ENCODE data around the gene GATAD1. TPM values are rescaled to one million over a fixed set of nuclear protein-coding genes. Genes with fewer than 3 reads are reported as not detected.
"Not testable (repeated sequence)": the region's sequence is repeated elsewhere in the genome, so short reads cannot be mapped to it uniquely, and the experiment has no call there.

The GATAD1 gene
- total and polyA plus RNA-seq, 10 of the 15 experiments (the other 5 are each of a cell fraction or from before 2014, with no cell fraction given) = 5.5 to 45.2 (median 14.2) TPM

- H3K9ac ChIP-seq (ENCODE audit: control insufficient read depth, insufficient read depth, low read length); DNase-seq (ENCODE audit: low read depth, low spot score); H3K36me3 ChIP-seq (ENCODE audit: control insufficient read depth in 2 of 2, insufficient read depth in 2 of 2, low read length in 1 of 2); H3K4me2 ChIP-seq (ENCODE audit: control insufficient read depth, insufficient read depth); intact Hi-C loops (cut with micrococcal nuclease; ENCODE audit: unreplicated experiment); H3K79me2 ChIP-seq (ENCODE audit: control insufficient read depth, insufficient read depth, low read length); H3K27me3 ChIP-seq (replicated peaks in 1 of 2; ENCODE audit: control insufficient read depth in 2 of 2, insufficient read depth in 2 of 2, low read length in 1 of 2); H2AFZ ChIP-seq (ENCODE audit: control insufficient read depth, low read depth, low read length); H3K4me1 ChIP-seq (ENCODE audit: control insufficient read depth, insufficient read depth, low read length); FAIRE-seq; H4K20me1 ChIP-seq (ENCODE audit: control insufficient read depth, insufficient read depth); H3K4me3 ChIP-seq; BruUV-seq (replicated peaks); POLR2A ChIA-PET; ATAC-seq; H3K9me3 ChIP-seq (replicated peaks; ENCODE audit: control insufficient read depth, insufficient read depth, low read length); in situ Hi-C loops (cut with MboI); H3K27ac ChIP-seq (ENCODE audit: control insufficient read depth, insufficient read depth): not testable (repeated sequence)
- RAD21 ChIA-PET (ENCODE audit: unreplicated experiment) = interaction anchor here (0.9 kb wide), 1 partner anchor 14 kb away, joined by 3 read pairs; no protein-coding TSS in a partner anchor
- 85% methylated on average over 11 of the region's 11 CpGs for WGBS (ENCODE audit: insufficient coverage, insufficient replicate concordance, low lambda C conversion rate, missing lambda C conversion rate)
- SMC1A ChIA-PET (ENCODE audit: uncharacterized antibody, unreplicated experiment) = interaction anchor here (0.9 kb wide), 1 partner anchor 30 kb away, joined by 3 read pairs; the partner anchor contains the start of gene GATAD1
- CTCF ChIA-PET = interaction anchor here (3.6 kb wide), 1 partner anchor 17 kb away, joined by 11 read pairs; no protein-coding TSS in a partner anchor
These were observed 30.4 kb downstream of the GATAD1 start, which contains the start of gene ERVW-1 for GRCh38 chr7:92477681-92478080. Gene ERVW-1 (minus strand): TSS chr7:92477946. CDS start chr7:92470381, 7,565 bp downstream.

- POLR2A ChIA-PET = no interaction called here
- in situ Hi-C loops (cut with MboI) = no loop called here
- TF ChIP-seq NR2C1 (IDR thresholded peaks at IDR 0.05) (no peak), NKRF (conservative IDR thresholded peaks at IDR 0.05) (no peak), ZNF274 (IDR thresholded peaks at IDR 0.05; ENCODE audit: insufficient read depth, insufficient read length) (no peak), ZBTB4 (CRISPR knock-in tag; IDR thresholded peaks at IDR 0.05) (no peak), SRF (IDR thresholded peaks at IDR 0.05; ENCODE audit: low read depth in 2 of 2, low read length in 2 of 2) (no peak), FOS (IDR thresholded peaks at IDR 0.05; ENCODE audit: borderline replicate concordance, extremely low read depth, insufficient read length) (no peak)
These were observed 30.8 kb downstream of the GATAD1 start for GRCh38 chr7:92478095-92478494.

More at GRCh38 chr7:92478095-92478494, 30.8 kb downstream of the GATAD1 start:
- Histone ChIP-seq H3K36me3 (ENCODE audit: control insufficient read depth in 2 of 2, insufficient read depth in 2 of 2, low read length in 1 of 2) (no peaks in the 10 kb centered on the region; a peak in 1 of 4 replicates), H3K79me2 (ENCODE audit: control insufficient read depth, insufficient read depth, low read length) (no peaks in the 10 kb centered on the region), H3K27me3 (replicated peaks in 1 of 2; ENCODE audit: control insufficient read depth in 2 of 2, insufficient read depth in 2 of 2, low read length in 1 of 2) (no peaks in the 10 kb centered on the region), H3K4me3 (no peak overlapping the region), H2AFZ (ENCODE audit: control insufficient read depth, low read depth, low read length) (no peak overlapping the region), H3K4me2 (ENCODE audit: control insufficient read depth, insufficient read depth) (no peak overlapping the region), H3K27ac (ENCODE audit: control insufficient read depth, insufficient read depth) (no peak overlapping the region), H3K9me3 (replicated peaks; ENCODE audit: control insufficient read depth, insufficient read depth, low read length) (no peaks in the 10 kb centered on the region), H3K4me1 (ENCODE audit: control insufficient read depth, insufficient read depth, low read length) (no peaks in the 10 kb centered on the region), H4K20me1 (ENCODE audit: control insufficient read depth, insufficient read depth) (no peaks in the 10 kb centered on the region), H3K9ac (ENCODE audit: control insufficient read depth, insufficient read depth, low read length) (no peak overlapping the region)
- DNase-seq (ENCODE audit: low read depth, low spot score) (no peak), FAIRE-seq (no peak), ATAC-seq (no peak)
- ChIA-PET SMC1A (ENCODE audit: uncharacterized antibody, unreplicated experiment) (interaction anchor here (0.9 kb wide), 1 partner anchor 30 kb away, joined by 3 read pairs; the partner anchor contains the start of gene GATAD1), RAD21 (ENCODE audit: unreplicated experiment) (interaction anchor here (0.9 kb wide), 1 partner anchor 13 kb away, joined by 3 read pairs; no protein-coding TSS in a partner anchor), CTCF (interaction anchor here (3.6 kb wide), 1 partner anchor 17 kb away, joined by 11 read pairs; no protein-coding TSS in a partner anchor)
- intact Hi-C loops (cut with micrococcal nuclease; ENCODE audit: unreplicated experiment) = no loop called here
- no TSS peak for BruUV-seq (replicated peaks)
- 78% methylated on average over 8 of the region's 9 CpGs for WGBS (ENCODE audit: insufficient coverage, insufficient replicate concordance, low lambda C conversion rate, missing lambda C conversion rate)

All from GM12878 (cell line).